DND-41 (cell line): Measurements from ENCODE around the gene PCTP.

ENCODE experiments used
- ATAC-seq: fragments of 200-7000 bp; cut with Tn5 transposase; 3 replicates; pipeline ENCODE4 v1.9.1; 2021; ENCODE audit warnings: low read depth; ENCODE audit not compliant: insufficient read depth
- DNase-seq: peaks from one replicate; pipeline ENCODE4 v3.0.0-alpha.2; 2020
- H2AFZ ChIP-seq: 2 replicates; pipeline ENCODE4 v1.6.0; 2012; ENCODE audit warnings: low read depth, low read length
- H3K27ac ChIP-seq: 2 replicates; pipeline ENCODE4 v1.5.1; 2012; ENCODE audit warnings: low read length, inconsistent platforms
- H3K27me3 ChIP-seq: fragments of 200-600 bp; sonication (generic); 2 replicates; pipeline ENCODE4 v1.6.0; 2012; ENCODE audit warnings: low read length, mild to moderate bottlenecking, inconsistent platforms; ENCODE audit not compliant: insufficient read depth, poor library complexity
- H3K36me3 ChIP-seq: 2 replicates; pipeline ENCODE4 v1.5.1; 2012; ENCODE audit warnings: low read length, inconsistent platforms; ENCODE audit not compliant: insufficient read depth
- H3K4me1 ChIP-seq: 2 replicates; pipeline ENCODE4 v1.5.1; 2012; ENCODE audit warnings: mild to moderate bottlenecking, low read length; ENCODE audit not compliant: insufficient read depth
- H3K4me2 ChIP-seq: 2 replicates; pipeline ENCODE4 v1.6.0; 2012; ENCODE audit warnings: mild to moderate bottlenecking, moderate library complexity, low read length, inconsistent platforms; ENCODE audit not compliant: insufficient read depth
- H3K4me3 ChIP-seq, 2 experiments: fragments of 200-600 bp in 1 of 2; shearing (Covaris generic) in 1 of 2; 2 replicates each; pipeline ENCODE4 v1.5.1; 2012 to 2016; ENCODE audit warnings: inconsistent platforms in 2 of 2, low read length in 2 of 2, mild to moderate bottlenecking in 2 of 2, low read depth in 1 of 2, moderate library complexity in 1 of 2
- H3K79me2 ChIP-seq: 2 replicates; pipeline ENCODE4 v1.6.0; 2012; ENCODE audit warnings: low read length, inconsistent platforms; ENCODE audit not compliant: insufficient read depth
- H3K9ac ChIP-seq: 2 replicates; pipeline ENCODE4 v1.6.0; 2012; ENCODE audit warnings: low read depth, mild to moderate bottlenecking, inconsistent platforms, low read length, moderate library complexity
- H3K9me3 ChIP-seq: 2 replicates; pipeline ENCODE4 v1.5.1; 2012; ENCODE audit warnings: low read length, moderate library complexity, mild to moderate bottlenecking, inconsistent platforms; ENCODE audit not compliant: insufficient read depth, severe bottlenecking
- H4K20me1 ChIP-seq: 2 replicates; pipeline ENCODE4 v1.6.0; 2012; ENCODE audit warnings: low read length; ENCODE audit not compliant: insufficient read depth
- CTCF ChIP-seq: IDR thresholded peaks from 2 replicates; pipeline ENCODE4 v1.5.1; 2012; ENCODE audit warnings: borderline replicate concordance, low read length, moderate library complexity, mild to moderate bottlenecking; ENCODE audit not compliant: poor library complexity, severe bottlenecking; ENCODE audit errors: extremely low read depth
- EZH2 ChIP-seq: IDR thresholded peaks from 3 replicates; pipeline ENCODE4 v1.6.1; 2012; ENCODE audit warnings: borderline replicate concordance, low read depth, mild to moderate bottlenecking, moderate library complexity, low read length, inconsistent platforms; ENCODE audit not compliant: severe bottlenecking

Gene PCTP

DNA sequence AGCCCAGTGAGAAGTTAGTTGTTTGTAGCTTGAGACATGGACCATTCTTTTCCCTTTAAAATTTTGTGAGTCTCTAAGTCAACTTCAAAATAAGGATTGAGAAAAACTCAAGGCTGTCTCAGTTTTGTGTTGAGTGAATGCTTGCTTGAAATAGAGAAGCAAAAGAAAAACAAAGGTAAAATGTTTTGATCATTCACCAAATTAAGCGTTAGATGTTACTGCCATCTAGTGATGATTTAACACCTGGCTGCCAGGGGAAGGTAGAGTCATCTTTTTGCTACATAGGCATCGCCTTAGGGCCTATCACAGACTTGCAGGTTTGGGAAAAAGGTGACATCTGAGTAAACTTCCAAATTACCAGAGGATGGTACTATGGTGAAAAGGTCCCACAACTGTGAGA, 74.4 kb downstream of the PCTP start:
- no peak for TF ChIP-seq EZH2
- TF ChIP-seq CTCF: peak; percentile 65
- H3K36me3 ChIP-seq: no peaks in the 10 kb centered on the region
- peaks cover 3% of the 10 kb centered on the region for H3K9me3 ChIP-seq
- H3K4me2 ChIP-seq: no peak overlapping the region
- H3K4me1 ChIP-seq: no peaks in the 10 kb centered on the region
- DNase-seq (no peak), ATAC-seq (no peak)
- H4K20me1 ChIP-seq: no peaks in the 10 kb centered on the region
- H2AFZ ChIP-seq: no peak overlapping the region
- no peak overlapping the region for H3K27ac ChIP-seq
- no peaks in the 10 kb centered on the region for H3K27me3 ChIP-seq
- H3K4me3 ChIP-seq: no peak overlapping the region
- no peaks in the 10 kb centered on the region for H3K79me2 ChIP-seq
- H3K9ac ChIP-seq: no peak overlapping the region
